C1 segment of cervical spinal cord (tissue), 14 donors: ENCODE data around the gene SYT8.

Experiments
- DNase-seq, 14 donors: peaks; one replicate each; lab custom pipeline; 2025; lab: John Stamatoyannopoulos, UW

The SYT8 gene

GRCh38 chr11:1831338-1832210 is 3.2 kb upstream of the SYT8 start:
- DNase-seq: no peak

GRCh38 chr11:1832211-1832919 is 2.4 kb upstream of the SYT8 start:
- DNase-seq: peak in 11 of 14 donors; percentile 46 to 76 (median 54)

GRCh38 chr11:1832920-1833295 is 1.9 kb upstream of the SYT8 start:
- DNase-seq: no peak

- DNase-seq: no peak
Observed at GRCh38 chr11:1834062-1834610, 654 bp upstream of the SYT8 start.

- DNase-seq: no peak
Observed at GRCh38 chr11:1835671-1836010, 851 bp downstream of the SYT8 start.

GRCh38 chr11:1836011-1836945 is 1.5 kb downstream of the SYT8 start:
- DNase-seq: peak in 1 of 14 donors; percentile 6

- DNase-seq: peak in 2 of 14 donors; percentile 20 to 25
Observed at GRCh38 chr11:1837171-1838076, 2.6 kb downstream of the SYT8 start.

GRCh38 chr11:1838077-1838425 is 3.3 kb downstream of the SYT8 start:
- DNase-seq: no peak

- no peak for DNase-seq
Observed at GRCh38 chr11:1838426-1839144, 3.8 kb downstream of the SYT8 start, which contains the start of gene TNNI2. TNNI2 (plus strand) TSS chr11:1838981; CDS start chr11:1839697, 716 bp downstream.

GRCh38 chr11:1839204-1839923 is 4.6 kb downstream of the SYT8 start:
- DNase-seq: no peak

GRCh38 chr11:1839924-1840779 is 5.4 kb downstream of the SYT8 start:
- DNase-seq: peak in 8 of 14 donors; percentile 27 to 56 (median 41)

- DNase-seq: no peak
Observed at GRCh38 chr11:1840780-1841480, 6.1 kb downstream of the SYT8 start.

- DNase-seq: no peak
Observed at GRCh38 chr11:1841511-1842148, 6.8 kb downstream of the SYT8 start.

- no peak for DNase-seq
Observed at GRCh38 chr11:1842149-1843097, 7.6 kb downstream of the SYT8 start.

GRCh38 chr11:1843098-1843473 is 8.3 kb downstream of the SYT8 start:
- DNase-seq: no peak

GRCh38 chr11:1843796-1844195 is 9.0 kb downstream of the SYT8 start:
- no peak for DNase-seq
